Measurements from ENCODE around the gene RYR3.

RYR3 gene

GRCh38 chr15:33378866-33379480, 68.2 kb downstream of the RYR3 start:
- no peak for TF ChIP-seq CTCF (IDR thresholded peaks at IDR 0.05; ENCODE audit: insufficient read depth, low read depth, low read length, missing control alignments)
- no peak for DNase-seq (ENCODE audit: low read depth)
- no peak overlapping the region for H3K4me3 ChIP-seq (ENCODE audit: low read length)

- TF ChIP-seq CTCF (IDR thresholded peaks at IDR 0.05; ENCODE audit: insufficient read depth, low read depth, low read length, missing control alignments) = no peak
- H3K4me3 ChIP-seq (ENCODE audit: low read length) = no peak overlapping the region
- DNase-seq (ENCODE audit: low read depth) = no peak
Measured at GRCh38 chr15:33380406-33380805, 69.6 kb downstream of the RYR3 start.

- no peak for TF ChIP-seq CTCF (IDR thresholded peaks at IDR 0.05; ENCODE audit: insufficient read depth, low read depth, low read length, missing control alignments)
- DNase-seq (ENCODE audit: low read depth) = no peak
Measured at GRCh38 chr15:33382491-33382890, 71.7 kb downstream of the RYR3 start.

GRCh38 chr15:33384307-33384706, 73.5 kb downstream of the RYR3 start:
- TF ChIP-seq CTCF (IDR thresholded peaks at IDR 0.05; ENCODE audit: insufficient read depth, low read depth, low read length, missing control alignments) = no peak
- DNase-seq (ENCODE audit: low read depth) = no peak
- H3K4me3 ChIP-seq (ENCODE audit: low read length) = no peak overlapping the region

More at GRCh38 chr15:33382491-33382890, 71.7 kb downstream of the RYR3 start:
- H3K4me3 ChIP-seq (ENCODE audit: low read length) = no peak overlapping the region

GRCh38 chr15:33392453-33392852, 81.7 kb downstream of the RYR3 start:
- no peak for TF ChIP-seq CTCF (IDR thresholded peaks at IDR 0.05; ENCODE audit: insufficient read depth, low read depth, low read length, missing control alignments)
- no peak overlapping the region for H3K4me3 ChIP-seq (ENCODE audit: low read length)
- DNase-seq (ENCODE audit: low read depth) = no peak

GRCh38 chr15:33393546-33393945, 82.8 kb downstream of the RYR3 start:
- DNase-seq (ENCODE audit: low read depth) = no peak
- H3K4me3 ChIP-seq (ENCODE audit: low read length) = no peak overlapping the region
- TF ChIP-seq CTCF (IDR thresholded peaks at IDR 0.05; ENCODE audit: insufficient read depth, low read depth, low read length, missing control alignments) = no peak

GRCh38 chr15:33395321-33395720, 84.6 kb downstream of the RYR3 start:
- no peak for TF ChIP-seq CTCF (IDR thresholded peaks at IDR 0.05; ENCODE audit: insufficient read depth, low read depth, low read length, missing control alignments)
- H3K4me3 ChIP-seq (ENCODE audit: low read length) = no peak overlapping the region
- no peak for DNase-seq (ENCODE audit: low read depth)

All from epithelial cell of esophagus (primary cell).